Loucy (cell line): ENCODE results near the gene CACNA1C.

Experiments used
- H2AFZ ChIP-seq: fragments of 200-600 bp; sonication (generic); 2 replicates; pipeline ENCODE4 v1.6.0; 2016; ENCODE audit warnings: antibody characterized with exemption, mild to moderate bottlenecking, low read length, moderate library complexity
- H3F3A ChIP-seq: fragments of 200-600 bp; 2 replicates; pipeline ENCODE4 v1.6.0; 2016; ENCODE audit warnings: antibody characterized with exemption, low read depth, mild to moderate bottlenecking
- H3K27me3 ChIP-seq: fragments of 200-600 bp; sonication (generic); 2 replicates; pipeline ENCODE4 v1.6.1; 2014; ENCODE audit warnings: low read length, mild to moderate bottlenecking; ENCODE audit not compliant: insufficient read depth, poor library complexity, severe bottlenecking
- H3K36me3 ChIP-seq: fragments of 200-600 bp; sonication (generic); 2 replicates; pipeline ENCODE4 v1.6.1; 2016; ENCODE audit warnings: low read length; ENCODE audit not compliant: insufficient read depth
- H3K4me1 ChIP-seq: fragments of 200-600 bp; sonication (generic); 2 replicates; pipeline ENCODE4 v1.5.1; 2014; ENCODE audit warnings: low read length, mild to moderate bottlenecking; ENCODE audit not compliant: insufficient read depth, poor library complexity, severe bottlenecking
- H3K4me2 ChIP-seq: fragments of 200-600 bp; sonication (generic); 2 replicates; pipeline ENCODE4 v1.6.0; 2014; ENCODE audit warnings: antibody characterized with exemption, low read length, low read depth, mild to moderate bottlenecking; ENCODE audit not compliant: poor library complexity, severe bottlenecking
- H3K4me3 ChIP-seq: fragments of 200-600 bp; sonication (generic); 2 replicates; pipeline ENCODE4 v1.5.1; 2014; ENCODE audit warnings: low read length, mild to moderate bottlenecking, mixed read lengths; ENCODE audit not compliant: poor library complexity, severe bottlenecking
- H3K79me2 ChIP-seq: fragments of 200-600 bp; sonication (generic); 2 replicates; pipeline ENCODE4 v1.6.1; 2014; ENCODE audit warnings: low read length; ENCODE audit not compliant: insufficient read depth
- H3K9ac ChIP-seq: fragments of 200-600 bp; sonication (generic); 2 replicates; pipeline ENCODE4 v1.6.0; 2014; ENCODE audit warnings: mild to moderate bottlenecking, low read depth, low read length, moderate library complexity; ENCODE audit not compliant: poor library complexity, severe bottlenecking
- H3K9me2 ChIP-seq: fragments of 200-600 bp; sonication (generic); replicated peaks from 2 replicates; pipeline ENCODE4 v1.6.1; 2016; ENCODE audit warnings: low read depth, low read length, mixed read lengths
- H3K9me3 ChIP-seq: fragments of 200-600 bp; sonication (generic); 2 replicates; pipeline ENCODE4 v1.6.1; 2014; ENCODE audit warnings: mild to moderate bottlenecking, antibody characterized with exemption, low read length, low read depth; ENCODE audit not compliant: insufficient read depth
- H4K20me1 ChIP-seq: fragments of 200-600 bp; sonication (generic); 2 replicates; pipeline ENCODE4 v1.6.0; 2014; ENCODE audit warnings: antibody characterized with exemption, low read length, mild to moderate bottlenecking; ENCODE audit not compliant: insufficient read depth, poor library complexity, severe bottlenecking
- CTCF ChIP-seq: fragments of 200-600 bp; sonication (generic); conservative IDR thresholded peaks from 2 replicates; pipeline ENCODE4 v1.5.1; 2014; ENCODE audit warnings: mild to moderate bottlenecking, antibody characterized with exemption, low read length
- EZH2phosphoT487 ChIP-seq: fragments of 200-600 bp; IDR thresholded peaks from 2 replicates; pipeline ENCODE4 v1.6.1; 2018; ENCODE audit warnings: antibody characterized with exemption, mild to moderate bottlenecking, moderate library complexity, borderline replicate concordance

The CACNA1C gene

GRCh38 chr12:2547273-2548044 is 494.7 kb downstream of the CACNA1C start:
- Histone ChIP-seq H3F3A (no peaks in the 10 kb centered on the region), H3K36me3 (no peaks in the 10 kb centered on the region), H3K79me2 (no peaks in the 10 kb centered on the region), H2AFZ (no peak overlapping the region), H3K4me2 (no peak overlapping the region), H3K9me3 (no peaks in the 10 kb centered on the region), H4K20me1 (no peaks in the 10 kb centered on the region), H3K27me3 (peaks cover 5% of the 10 kb centered on the region), H3K4me3 (no peak overlapping the region), H3K9me2 (no peaks in the 10 kb centered on the region), H3K9ac (no peak overlapping the region), H3K4me1 (no peaks in the 10 kb centered on the region)
- TF ChIP-seq EZH2phosphoT487 (no peak), CTCF (no peak)

- Histone ChIP-seq H3F3A (no peaks in the 10 kb centered on the region), H3K4me3 (no peak overlapping the region), H3K4me2 (no peak overlapping the region), H3K36me3 (no peaks in the 10 kb centered on the region), H3K9ac (no peak overlapping the region), H3K9me2 (no peaks in the 10 kb centered on the region), H3K9me3 (no peaks in the 10 kb centered on the region), H3K4me1 (no peaks in the 10 kb centered on the region), H3K27me3 (peaks cover under 1% of the 10 kb centered on the region), H3K79me2 (no peaks in the 10 kb centered on the region), H4K20me1 (no peaks in the 10 kb centered on the region), H2AFZ (no peak overlapping the region)
- no peak for TF ChIP-seq EZH2phosphoT487
- TF ChIP-seq CTCF: no peak
Observed at GRCh38 chr12:2548081-2548480, 495.3 kb downstream of the CACNA1C start.

- H3K4me3 ChIP-seq: no peak overlapping the region
- H3K36me3 ChIP-seq: no peaks in the 10 kb centered on the region
- H3F3A ChIP-seq: no peaks in the 10 kb centered on the region
- no peak overlapping the region for H2AFZ ChIP-seq
- no peaks in the 10 kb centered on the region for H3K9me2 ChIP-seq
- no peak overlapping the region for H3K9ac ChIP-seq
- H3K79me2 ChIP-seq: no peaks in the 10 kb centered on the region
- H4K20me1 ChIP-seq: no peaks in the 10 kb centered on the region
- TF ChIP-seq EZH2phosphoT487: no peak
- no peak for TF ChIP-seq CTCF
- no peaks in the 10 kb centered on the region for H3K27me3 ChIP-seq
- H3K4me1 ChIP-seq: no peaks in the 10 kb centered on the region
- no peaks in the 10 kb centered on the region for H3K9me3 ChIP-seq
- no peak overlapping the region for H3K4me2 ChIP-seq
Observed at GRCh38 chr12:2550561-2551411, 498.0 kb downstream of the CACNA1C start.
